Measurements from ENCODE around the gene INHBA.

INHBA gene

DNA sequence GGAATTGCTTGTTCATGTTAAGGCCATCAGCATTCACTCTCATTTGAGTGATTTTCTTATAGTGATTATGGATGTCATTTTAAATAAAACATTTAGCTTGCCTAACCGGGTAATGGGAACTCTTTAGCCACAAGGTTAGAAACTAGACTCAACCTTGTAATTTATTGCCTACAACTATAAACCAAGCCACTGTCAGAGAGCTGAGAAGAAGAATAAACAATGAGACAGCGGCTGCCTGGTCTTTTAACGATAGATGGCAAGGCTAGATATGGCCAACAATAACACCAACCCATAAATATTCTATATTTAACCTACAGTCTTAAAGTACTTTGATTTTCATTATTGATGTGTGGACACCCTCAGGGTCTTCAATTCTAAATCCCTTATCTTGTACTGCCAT lies 27.8 kb upstream of the INHBA start:
- Mint-ChIP-seq H3K27ac (no peak overlapping the region), H3K27me3 (peaks cover 3% of the 10 kb centered on the region), H3K4me3 (no peak overlapping the region), H3K36me3 (ENCODE audit: low read depth) (no peaks in the 10 kb centered on the region), H3K9me3 (no peaks in the 10 kb centered on the region), H3K4me1 (ENCODE audit: low read depth) (peaks cover 51% of the 10 kb centered on the region)
- intact Hi-C loops (cut with micrococcal nuclease) = loop anchor here (5.0 kb wide), 2 partner anchors 47 to 152 kb away; no protein-coding TSS in a partner anchor

DNA sequence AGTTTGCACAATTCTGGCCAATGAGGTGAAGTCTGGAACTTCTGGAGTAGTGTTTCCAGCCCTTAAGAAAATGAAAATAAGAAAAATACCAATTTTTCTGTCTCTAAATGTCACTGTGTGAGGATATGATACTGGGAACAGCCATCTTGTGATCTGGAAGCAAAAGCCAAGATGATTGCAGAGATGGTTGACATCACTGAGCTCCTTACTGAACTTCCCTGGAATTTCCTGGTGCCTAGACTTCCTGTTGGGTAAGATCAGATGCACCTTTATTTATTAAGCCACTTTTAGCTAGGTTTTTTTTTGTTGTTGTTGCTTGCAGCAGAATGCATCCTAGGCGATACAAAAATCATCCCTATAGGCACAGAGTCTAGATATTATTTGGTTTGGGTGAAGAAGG lies 27.3 kb upstream of the INHBA start:
- Mint-ChIP-seq H3K9me3 (no peaks in the 10 kb centered on the region), H3K27ac (no peak overlapping the region), H3K4me3 (no peak overlapping the region), H3K27me3 (peaks cover 2% of the 10 kb centered on the region), H3K36me3 (ENCODE audit: low read depth) (no peaks in the 10 kb centered on the region), H3K4me1 (ENCODE audit: low read depth) (peaks cover 51% of the 10 kb centered on the region)
- intact Hi-C loops (cut with micrococcal nuclease) = loop anchor here (5.0 kb wide), 2 partner anchors 47 to 152 kb away; no protein-coding TSS in a partner anchor

DNA sequence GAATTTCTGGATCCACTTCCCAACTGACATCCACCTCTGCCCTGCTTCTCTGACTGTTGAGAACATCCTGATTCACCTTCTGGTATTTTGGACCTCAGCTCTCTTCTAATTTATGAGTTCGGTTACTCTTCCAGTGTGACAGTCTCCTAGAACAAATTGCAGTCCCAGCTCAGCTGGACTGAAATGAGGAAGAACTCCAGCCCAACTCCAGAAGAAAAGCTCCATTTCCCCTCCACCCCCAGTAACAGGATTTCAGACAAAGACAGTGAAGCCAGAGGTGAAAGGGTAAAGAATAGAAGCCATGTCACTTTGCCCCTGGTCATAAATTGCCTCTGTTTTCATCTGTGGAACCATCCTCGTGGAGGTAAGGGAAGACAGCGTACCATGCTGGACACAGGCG lies 26.2 kb upstream of the INHBA start:
- H3K27me3 Mint-ChIP-seq = peaks cover 2% of the 10 kb centered on the region
- H3K9me3 Mint-ChIP-seq = no peaks in the 10 kb centered on the region
- H3K36me3 Mint-ChIP-seq (ENCODE audit: low read depth) = no peaks in the 10 kb centered on the region
- H3K27ac Mint-ChIP-seq = no peak overlapping the region
- no peak overlapping the region for H3K4me3 Mint-ChIP-seq
- peaks cover 60% of the 10 kb centered on the region for H3K4me1 Mint-ChIP-seq (ENCODE audit: low read depth)
- intact Hi-C loops (cut with micrococcal nuclease) = no loop called here

- Mint-ChIP-seq H3K27me3 (no peaks in the 10 kb centered on the region), H3K27ac (no peak overlapping the region), H3K36me3 (ENCODE audit: low read depth) (no peaks in the 10 kb centered on the region), H3K4me3 (no peak overlapping the region), H3K9me3 (peaks cover 10% of the 10 kb centered on the region), H3K4me1 (ENCODE audit: low read depth) (peaks cover 46% of the 10 kb centered on the region)
- intact Hi-C loops (cut with micrococcal nuclease) = no loop called here
Measured at GRCh38 chr7:41725013-41725412, 22.1 kb upstream of the INHBA start.

GRCh38 chr7:41720886-41721285 lies 18.0 kb upstream of the INHBA start:
- intact Hi-C loops (cut with micrococcal nuclease) = no loop called here
- H3K27ac Mint-ChIP-seq = no peak overlapping the region
- H3K27me3 Mint-ChIP-seq = no peaks in the 10 kb centered on the region
- H3K4me1 Mint-ChIP-seq (ENCODE audit: low read depth) = peaks cover 25% of the 10 kb centered on the region
- H3K36me3 Mint-ChIP-seq (ENCODE audit: low read depth) = no peaks in the 10 kb centered on the region
- peaks cover 10% of the 10 kb centered on the region for H3K9me3 Mint-ChIP-seq
- no peak overlapping the region for H3K4me3 Mint-ChIP-seq

DNA sequence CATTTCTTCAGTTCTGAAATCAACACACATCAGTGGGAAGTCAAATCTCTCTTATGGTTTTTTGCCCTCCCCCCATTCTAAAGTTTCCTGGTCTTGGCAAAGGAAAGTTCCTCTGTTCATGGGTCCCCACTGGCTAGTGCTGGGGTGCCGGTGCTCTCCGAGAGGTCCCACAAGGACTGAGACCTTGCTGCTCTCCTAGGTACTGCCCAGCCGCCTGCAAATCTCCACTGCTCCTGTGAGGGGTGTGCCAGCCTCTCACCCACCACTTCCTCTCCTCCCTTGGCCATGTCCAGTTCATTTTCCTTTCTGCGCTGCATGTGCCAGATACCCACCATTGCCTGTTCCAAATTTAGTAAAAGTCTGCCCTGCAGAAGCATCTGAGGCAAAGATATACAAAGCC lies 17.2 kb upstream of the INHBA start:
- no peaks in the 10 kb centered on the region for H3K27me3 Mint-ChIP-seq
- intact Hi-C loops (cut with micrococcal nuclease) = no loop called here

GRCh38 chr7:41716691-41717090 lies 13.8 kb upstream of the INHBA start:
- intact Hi-C loops (cut with micrococcal nuclease) = no loop called here
- H3K27ac Mint-ChIP-seq = no peak overlapping the region

More for the DNA sequence above, 17.2 kb upstream of the INHBA start:
- Mint-ChIP-seq H3K36me3 (ENCODE audit: low read depth) (no peaks in the 10 kb centered on the region), H3K4me1 (ENCODE audit: low read depth) (peaks cover 17% of the 10 kb centered on the region), H3K9me3 (peaks cover 10% of the 10 kb centered on the region), H3K27ac (no peak overlapping the region), H3K4me3 (no peak overlapping the region)

DNA sequence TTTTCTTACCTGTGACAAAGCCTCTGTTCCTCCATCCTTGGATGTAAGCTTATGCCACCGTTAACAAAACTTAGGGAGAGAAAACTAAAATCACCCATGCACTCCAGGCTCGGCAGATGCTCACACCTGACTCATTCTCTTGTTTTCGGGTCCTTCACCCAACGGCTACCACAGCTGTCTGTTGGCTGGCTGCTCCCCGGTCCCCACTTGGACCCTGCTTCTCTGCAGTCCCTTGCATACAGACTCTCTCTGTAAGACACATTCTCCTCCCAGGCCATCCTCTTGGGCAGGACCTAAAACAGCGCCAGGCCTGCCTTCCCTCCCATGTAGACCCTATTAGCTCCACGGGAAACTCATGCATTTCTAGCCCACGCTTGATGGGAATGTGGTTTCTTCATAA lies 12.1 kb upstream of the INHBA start:
- Mint-ChIP-seq H3K27ac (no peak overlapping the region), H3K4me1 (ENCODE audit: low read depth) (no peaks in the 10 kb centered on the region), H3K9me3 (no peaks in the 10 kb centered on the region), H3K4me3 (no peak overlapping the region), H3K36me3 (ENCODE audit: low read depth) (no peaks in the 10 kb centered on the region), H3K27me3 (no peaks in the 10 kb centered on the region)
- intact Hi-C loops (cut with micrococcal nuclease) = no loop called here

More at GRCh38 chr7:41716691-41717090, 13.8 kb upstream of the INHBA start:
- Mint-ChIP-seq H3K9me3 (no peaks in the 10 kb centered on the region), H3K4me3 (no peak overlapping the region), H3K36me3 (ENCODE audit: low read depth) (no peaks in the 10 kb centered on the region), H3K4me1 (ENCODE audit: low read depth) (no peaks in the 10 kb centered on the region), H3K27me3 (no peaks in the 10 kb centered on the region)

DNA sequence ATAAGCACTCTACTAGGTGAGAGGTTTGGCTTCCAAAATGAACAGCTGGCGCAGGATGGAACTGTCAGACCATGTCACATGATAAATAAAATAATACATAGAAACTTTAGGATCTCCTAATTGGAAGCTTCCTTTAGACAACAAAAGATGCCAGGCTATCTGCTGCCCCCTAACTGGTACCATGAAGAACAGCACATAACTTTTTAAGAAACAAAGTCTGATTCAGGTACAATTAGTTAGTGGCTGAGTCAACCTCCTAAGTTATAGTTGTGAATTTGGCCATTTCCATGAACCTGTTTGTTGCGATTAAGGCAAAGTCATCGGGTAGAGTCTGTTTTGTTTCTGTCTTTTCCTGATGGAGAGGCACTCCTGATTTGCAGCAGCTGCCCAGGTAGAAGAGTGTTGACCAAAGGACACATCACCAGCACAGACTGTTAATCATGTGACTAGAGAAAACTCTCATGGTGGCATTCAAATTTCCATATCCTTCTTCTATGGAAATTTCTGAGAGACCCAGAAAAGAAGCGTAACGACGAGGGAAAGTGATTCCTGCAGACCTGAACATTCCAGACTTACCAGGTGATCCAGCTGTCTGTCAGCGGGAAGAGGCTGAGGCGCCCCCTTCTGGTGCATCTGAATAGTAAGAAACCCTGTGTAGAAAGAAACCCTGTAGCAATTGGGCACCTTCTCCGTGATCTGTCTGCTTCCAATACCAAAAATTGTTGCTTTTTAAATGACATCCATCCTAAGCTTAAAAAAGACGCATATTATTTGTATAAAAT lies 8.6 kb upstream of the INHBA start:
- Mint-ChIP-seq H3K4me1 (ENCODE audit: low read depth) (peaks cover 8% of the 10 kb centered on the region), H3K27me3 (no peaks in the 10 kb centered on the region), H3K36me3 (ENCODE audit: low read depth) (no peaks in the 10 kb centered on the region), H3K4me3 (no peak overlapping the region), H3K9me3 (no peaks in the 10 kb centered on the region), H3K27ac (no peak overlapping the region)
- intact Hi-C loops (cut with micrococcal nuclease) = no loop called here

GRCh38 chr7:41710838-41711237 lies 7.9 kb upstream of the INHBA start:
- H3K27ac Mint-ChIP-seq = no peak overlapping the region
- no peaks in the 10 kb centered on the region for H3K9me3 Mint-ChIP-seq
- intact Hi-C loops (cut with micrococcal nuclease) = no loop called here
- no peaks in the 10 kb centered on the region for H3K36me3 Mint-ChIP-seq (ENCODE audit: low read depth)
- H3K4me1 Mint-ChIP-seq (ENCODE audit: low read depth) = peaks cover 13% of the 10 kb centered on the region
- H3K27me3 Mint-ChIP-seq = peaks cover 4% of the 10 kb centered on the region
- no peak overlapping the region for H3K4me3 Mint-ChIP-seq

DNA sequence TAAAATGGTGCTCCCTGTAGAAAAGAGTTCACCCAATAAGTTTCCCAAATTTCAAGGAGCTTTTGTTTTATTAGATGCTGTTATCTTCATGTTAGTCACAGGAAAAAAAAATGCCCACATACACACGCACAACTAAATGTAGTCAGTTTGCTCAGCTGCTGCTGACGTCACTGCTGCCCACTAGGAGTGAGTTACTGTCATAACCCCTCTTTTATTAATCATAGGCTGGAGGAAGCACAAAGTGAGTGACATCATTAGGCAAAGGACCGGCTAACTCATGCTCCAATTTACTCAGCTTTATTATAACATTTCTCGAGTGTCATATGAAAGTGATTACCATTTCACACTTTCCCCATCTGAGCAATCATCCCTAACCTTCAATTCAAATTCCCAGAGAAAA lies 6.7 kb upstream of the INHBA start:
- intact Hi-C loops (cut with micrococcal nuclease) = loop anchor here (5.0 to 10.0 kb wide), 2 partner anchors 65 to 178 kb away; no protein-coding TSS in a partner anchor
- Mint-ChIP-seq H3K9me3 (no peaks in the 10 kb centered on the region), H3K27ac (no peak overlapping the region), H3K36me3 (ENCODE audit: low read depth) (peaks cover 5% of the 10 kb centered on the region), H3K4me3 (no peak overlapping the region), H3K4me1 (ENCODE audit: low read depth) (peaks cover 24% of the 10 kb centered on the region), H3K27me3 (peaks cover 7% of the 10 kb centered on the region)

- peaks cover 5% of the 10 kb centered on the region for H3K36me3 Mint-ChIP-seq (ENCODE audit: low read depth)
- H3K27me3 Mint-ChIP-seq = peaks cover 7% of the 10 kb centered on the region
Measured at GRCh38 chr7:41708581-41709358, 5.9 kb upstream of the INHBA start.

DNA sequence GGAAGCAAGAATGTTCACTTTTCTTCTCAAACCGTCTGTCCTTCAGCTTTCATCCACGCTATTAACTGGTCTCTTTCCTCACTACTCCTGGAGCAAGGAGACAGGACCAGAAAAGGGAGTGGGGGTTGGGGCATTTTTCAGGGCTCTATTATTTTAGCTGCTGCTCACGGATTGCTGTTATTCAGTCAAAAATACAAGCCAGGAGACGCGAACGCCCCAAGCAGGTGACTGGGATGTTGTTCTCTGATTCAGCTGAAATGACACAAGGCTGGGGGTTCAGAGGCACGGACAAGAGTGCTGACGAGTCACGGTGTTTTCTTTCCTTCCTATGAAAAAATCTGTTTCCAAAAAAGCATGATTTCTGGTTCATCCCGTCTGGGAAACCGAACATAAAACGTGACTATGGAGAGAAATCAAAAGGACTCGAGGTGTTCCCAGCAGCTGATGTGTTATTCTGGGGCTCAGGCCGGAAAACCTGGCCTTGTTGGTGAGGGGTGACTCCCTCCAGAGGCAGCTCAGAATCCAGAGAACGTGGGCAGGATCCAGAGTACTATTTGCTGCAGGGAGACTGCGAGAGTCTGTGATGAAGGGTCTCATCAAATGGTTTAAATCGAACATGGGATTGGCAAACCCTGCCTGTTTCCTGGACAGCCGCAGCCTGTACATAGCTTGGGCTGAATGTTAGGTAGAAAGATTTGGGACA lies 3.5 kb upstream of the INHBA start:
- intact Hi-C loops (cut with micrococcal nuclease) = loop anchor here (5.0 to 10.0 kb wide), 2 partner anchors 62 to 181 kb away; no protein-coding TSS in a partner anchor
- peaks cover 36% of the 10 kb centered on the region for H3K4me1 Mint-ChIP-seq (ENCODE audit: low read depth)
- no peak overlapping the region for H3K27ac Mint-ChIP-seq
- no peaks in the 10 kb centered on the region for H3K9me3 Mint-ChIP-seq
- H3K27me3 Mint-ChIP-seq = peaks cover 10% of the 10 kb centered on the region
- H3K4me3 Mint-ChIP-seq = no peak overlapping the region
- peaks cover 5% of the 10 kb centered on the region for H3K36me3 Mint-ChIP-seq (ENCODE audit: low read depth)

More at GRCh38 chr7:41708581-41709358, 5.9 kb upstream of the INHBA start:
- Mint-ChIP-seq H3K9me3 (no peaks in the 10 kb centered on the region), H3K4me1 (ENCODE audit: low read depth) (peaks cover 32% of the 10 kb centered on the region), H3K27ac (no peak overlapping the region), H3K4me3 (no peak overlapping the region)
- intact Hi-C loops (cut with micrococcal nuclease) = loop anchor here (5.0 to 10.0 kb wide), 2 partner anchors 64 to 179 kb away; no protein-coding TSS in a partner anchor
